H1 (cell line): ENCODE data around the gene VPS37C. TPM values are rescaled to one million over a fixed set of nuclear protein-coding genes. Genes with fewer than 3 reads are reported as not detected.

ENCODE experiments used
- ASH2L ChIP-seq: fragments of 200-600, 300-600 bp; sonication (generic); IDR thresholded peaks from one replicate; pipeline ENCODE4 v1.7.1; 2017; ENCODE audit warnings: low read length
- CHD7 ChIP-seq: fragments of 300-600 bp; sonication (generic); IDR thresholded peaks from 2 replicates; pipeline ENCODE4 v1.7.1; 2012; ENCODE audit warnings: low read length, moderate library complexity, mild to moderate bottlenecking, inconsistent platforms; ENCODE audit not compliant: insufficient replicate concordance
- CTBP2 ChIP-seq: IDR thresholded peaks from 2 replicates; pipeline ENCODE4 v1.7.0; 2011; ENCODE audit warnings: borderline replicate concordance, mild to moderate bottlenecking, moderate library complexity, mixed read lengths, low read length; ENCODE audit not compliant: insufficient read depth, insufficient read length
- SIRT6 ChIP-seq: IDR thresholded peaks from one replicate; pipeline ENCODE4 v1.7.1; 2012; ENCODE audit warnings: low read length, inconsistent platforms
- SP4 ChIP-seq: IDR thresholded peaks from 2 replicates; pipeline ENCODE4 v1.6.1; 2012; ENCODE audit warnings: low read length, inconsistent platforms
- TEAD4 ChIP-seq: IDR thresholded peaks from 2 replicates; pipeline ENCODE4 v1.6.1; 2012; ENCODE audit warnings: low read depth, low read length, inconsistent platforms, mixed read lengths
- polyA plus RNA-seq, 7 experiments: library from polyadenylated mRNA; depleted of rRNA in 3 of 7; stranded (reverse) in 5 of 7; unstranded in 2 of 7; fragments of >200 nt in 5 of 7; fragments of 200-250 nt in 2 of 7; gene quantifications; 1 replicate in 5 of 7; 2 replicates in 1 of 7; 4 replicates in 1 of 7; pipeline versions ENCODE4 v1.2.1 to v1.2.3, GENCODE V29; 2011 to 2013; ENCODE audit warnings: missing spikeins in 2 of 7, mixed read lengths in 2 of 7
- total RNA-seq: library from RNA; stranded (reverse); fragmentation: NEBNext Ultra II Directional; extraction: Animal tissue kit (Norgen Biotek cat#: 25700); gene quantifications from 2 replicates; pipeline ENCODE4 v1.2.1, GENCODE V29; 2021
- TF ChIP-seq, protein P1 (sequence below), 3 experiments: IDR thresholded peaks; 1 replicate in 2 of 3; 2 replicates in 1 of 3; pipeline versions ENCODE4 v1.5.1 to v1.6.1; 2011; ENCODE audit warnings: low read length in 3 of 3, mild to moderate bottlenecking in 3 of 3, inconsistent platforms in 2 of 3, low read depth in 1 of 3, moderate library complexity in 1 of 3; ENCODE audit not compliant: insufficient read depth in 1 of 3; ENCODE audit errors: control extremely low read depth in 1 of 3

Gene VPS37C
- total and polyA plus RNA-seq, 2 of the 8 experiments (the other 6 are each of a cell fraction or from before 2014, with no cell fraction given), result 12.9 to 21.0 TPM

GRCh38 chr11:61186504-61186903, 25.3 kb upstream of the VPS37C start (continued):
- no peak for TF ChIP-seq CHD7
- no peak for TF ChIP-seq TEAD4
- TF ChIP-seq ASH2L, result no peak
- no peak for TF ChIP-seq SP4
- TF ChIP-seq, protein P1, sequence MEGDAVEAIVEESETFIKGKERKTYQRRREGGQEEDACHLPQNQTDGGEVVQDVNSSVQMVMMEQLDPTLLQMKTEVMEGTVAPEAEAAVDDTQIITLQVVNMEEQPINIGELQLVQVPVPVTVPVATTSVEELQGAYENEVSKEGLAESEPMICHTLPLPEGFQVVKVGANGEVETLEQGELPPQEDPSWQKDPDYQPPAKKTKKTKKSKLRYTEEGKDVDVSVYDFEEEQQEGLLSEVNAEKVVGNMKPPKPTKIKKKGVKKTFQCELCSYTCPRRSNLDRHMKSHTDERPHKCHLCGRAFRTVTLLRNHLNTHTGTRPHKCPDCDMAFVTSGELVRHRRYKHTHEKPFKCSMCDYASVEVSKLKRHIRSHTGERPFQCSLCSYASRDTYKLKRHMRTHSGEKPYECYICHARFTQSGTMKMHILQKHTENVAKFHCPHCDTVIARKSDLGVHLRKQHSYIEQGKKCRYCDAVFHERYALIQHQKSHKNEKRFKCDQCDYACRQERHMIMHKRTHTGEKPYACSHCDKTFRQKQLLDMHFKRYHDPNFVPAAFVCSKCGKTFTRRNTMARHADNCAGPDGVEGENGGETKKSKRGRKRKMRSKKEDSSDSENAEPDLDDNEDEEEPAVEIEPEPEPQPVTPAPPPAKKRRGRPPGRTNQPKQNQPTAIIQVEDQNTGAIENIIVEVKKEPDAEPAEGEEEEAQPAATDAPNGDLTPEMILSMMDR (IDR thresholded peaks at IDR 0.05; ENCODE audit: control extremely low read depth in 1 of 3, insufficient read depth in 1 of 3, low read depth in 1 of 3, low read length in 3 of 3), result no peak
- TF ChIP-seq CTBP2, result no peak
- TF ChIP-seq SIRT6, result no peak
- TF ChIP-seq, all 59 proteins: peak for 0
